Islet precursor cell (in vitro differentiated cells): ENCODE measurements around the gene BSG.
"Not testable (repeated sequence)": the region's sequence is repeated elsewhere in the genome, so short reads cannot be mapped to it uniquely, and the experiment has no call there.

Experiments used
- DNase-seq: peaks from one replicate; pipeline ENCODE4 v3.0.0-alpha.2; 2018

BSG gene

GRCh38 chr19:621191-621590, 48.8 kb downstream of the BSG start:
- DNase-seq = not testable (repeated sequence)

DNA sequence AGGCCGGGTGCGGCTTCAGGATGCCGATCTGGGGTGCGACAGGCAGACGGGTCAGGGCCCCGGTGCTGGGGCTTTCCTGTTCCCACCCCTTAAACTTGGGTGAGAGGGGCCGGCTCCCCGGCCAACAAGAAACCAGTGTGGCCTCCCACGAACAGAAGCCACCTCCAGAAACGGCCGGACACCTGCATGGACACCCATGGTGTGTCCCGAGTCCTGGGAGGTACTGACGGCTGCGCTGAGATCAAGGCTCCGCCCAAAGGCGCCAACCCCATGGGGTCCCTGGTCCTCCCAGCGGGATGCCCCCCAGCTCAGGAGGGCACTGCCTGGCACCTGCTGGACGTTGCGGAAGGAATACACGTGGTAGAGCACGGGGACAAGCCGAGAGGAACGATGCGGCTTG, 49.4 kb downstream of the BSG start:
- peak; percentile 43 for DNase-seq

DNA sequence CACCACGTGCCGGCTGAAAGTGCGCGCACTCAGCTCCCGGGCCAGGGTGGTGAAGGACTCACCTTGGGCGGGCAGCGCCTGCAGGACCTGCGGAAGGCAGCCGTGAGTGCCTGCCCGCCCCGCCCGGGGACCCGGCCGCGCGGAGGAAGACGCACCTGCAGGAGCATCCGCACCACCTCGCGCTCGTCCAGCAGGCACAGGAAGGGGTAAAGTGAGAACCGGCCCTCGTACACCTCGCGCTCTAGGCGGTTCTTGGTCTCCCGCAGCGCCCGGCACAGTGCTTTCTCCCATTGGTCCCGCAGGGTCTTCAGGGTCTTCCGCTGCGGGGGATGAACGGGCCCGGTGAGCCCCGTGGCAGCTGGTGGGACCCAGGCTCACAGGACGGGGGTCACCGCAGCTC, 50.3 kb downstream of the BSG start:
- DNase-seq = peak; percentile 46

DNA sequence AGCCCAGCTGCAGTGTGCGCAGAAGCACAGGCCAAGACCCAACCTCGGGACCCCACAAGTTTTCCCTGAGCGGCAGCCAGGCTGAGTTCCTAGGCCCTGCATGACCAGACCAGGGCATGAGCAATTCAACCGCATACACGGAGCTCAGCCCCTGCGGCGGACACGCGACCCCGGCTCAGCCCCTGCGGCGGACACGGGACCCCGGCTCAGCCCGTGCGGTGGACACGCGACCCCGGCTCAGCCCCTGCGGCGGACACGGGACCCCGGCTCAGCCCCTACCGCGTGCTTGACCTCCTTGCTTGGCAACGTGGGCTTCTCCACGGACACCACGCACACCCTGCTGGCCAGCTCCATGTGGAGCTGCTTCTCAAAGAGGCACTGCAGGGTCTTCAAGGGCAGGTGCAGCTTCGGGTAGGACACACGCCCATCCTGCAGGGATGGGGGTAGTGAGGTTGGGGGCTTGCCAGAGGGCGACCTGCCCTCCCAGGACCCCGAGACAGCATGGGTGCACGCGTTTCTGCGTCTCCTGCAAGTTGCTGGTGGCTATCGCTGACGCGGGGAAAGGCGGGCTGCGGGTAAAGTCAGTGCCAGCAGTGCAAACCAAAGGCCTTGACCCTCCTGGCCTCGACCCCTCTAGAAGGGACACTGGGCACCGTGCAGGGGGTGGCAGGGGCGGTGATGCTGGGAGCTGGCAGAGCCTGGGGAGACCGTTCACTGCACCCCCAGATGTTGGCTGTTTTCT, 51.0 kb downstream of the BSG start:
- DNase-seq = no peak

- peak; percentile 56 for DNase-seq
These were observed 51.6 kb downstream of the BSG start for GRCh38 chr19:623974-624373.

DNA sequence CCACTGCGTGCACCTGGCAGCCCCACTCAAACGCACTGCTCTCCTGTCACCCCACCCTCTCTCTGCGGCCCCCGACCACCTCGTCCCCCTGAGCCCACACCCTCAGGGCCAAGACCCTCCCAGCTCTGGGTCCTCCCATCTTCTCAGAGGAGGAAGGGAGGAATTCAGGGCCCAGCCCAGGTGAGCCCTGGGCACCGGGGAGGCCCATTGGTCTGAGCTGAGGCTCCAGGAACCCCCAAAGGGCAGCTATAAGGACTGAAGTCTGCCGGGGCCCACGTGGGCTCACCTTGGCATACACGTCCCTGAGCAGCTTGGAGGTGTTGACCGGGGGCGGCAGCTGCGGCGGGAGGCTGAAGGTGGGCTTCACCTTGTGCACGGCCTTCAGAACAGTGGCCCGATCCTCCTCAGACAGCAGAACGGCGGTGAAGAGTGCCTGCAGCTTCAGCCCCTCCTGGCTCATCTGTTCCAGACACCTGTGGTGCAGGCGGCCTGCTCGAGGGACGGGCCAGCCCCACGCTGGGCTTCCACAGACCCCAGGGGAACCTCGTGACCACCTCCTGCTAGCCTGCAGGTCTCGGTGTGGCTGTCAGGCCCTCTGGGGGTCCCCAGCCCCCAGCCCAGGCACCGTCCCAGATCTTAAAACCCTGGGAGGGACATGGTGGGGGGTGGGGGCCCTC, 52.2 kb downstream of the BSG start:
- no peak for DNase-seq

- DNase-seq = no peak
These were observed 52.9 kb downstream of the BSG start for GRCh38 chr19:625257-625656.

GRCh38 chr19:626566-626965, 54.2 kb downstream of the BSG start:
- not testable (repeated sequence) for DNase-seq

GRCh38 chr19:628168-628567, 55.8 kb downstream of the BSG start:
- DNase-seq = no peak

DNA sequence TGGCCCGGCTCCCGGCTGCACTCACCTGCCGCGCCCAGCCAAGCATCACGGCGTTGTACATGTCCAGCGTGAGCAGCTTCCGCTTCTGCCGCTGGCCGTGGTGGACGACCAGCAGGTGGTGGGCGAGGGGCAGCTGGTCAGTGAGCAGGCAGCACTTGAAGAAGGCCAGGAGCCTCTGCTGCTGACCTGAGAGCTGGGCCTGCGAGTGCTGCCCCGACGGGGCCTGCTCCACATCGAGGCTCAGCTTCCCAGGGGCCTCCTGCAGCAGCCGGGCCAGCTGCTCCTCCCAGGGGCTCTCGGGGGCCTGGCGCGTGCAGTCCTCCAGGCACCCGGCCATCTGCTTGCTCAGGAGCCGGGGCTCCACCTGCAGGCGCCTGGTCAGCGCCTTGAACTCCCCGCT, 57.1 kb downstream of the BSG start:
- not testable (repeated sequence) for DNase-seq

- no peak for DNase-seq
These were observed 57.7 kb downstream of the BSG start for GRCh38 chr19:629961-630714.

DNA sequence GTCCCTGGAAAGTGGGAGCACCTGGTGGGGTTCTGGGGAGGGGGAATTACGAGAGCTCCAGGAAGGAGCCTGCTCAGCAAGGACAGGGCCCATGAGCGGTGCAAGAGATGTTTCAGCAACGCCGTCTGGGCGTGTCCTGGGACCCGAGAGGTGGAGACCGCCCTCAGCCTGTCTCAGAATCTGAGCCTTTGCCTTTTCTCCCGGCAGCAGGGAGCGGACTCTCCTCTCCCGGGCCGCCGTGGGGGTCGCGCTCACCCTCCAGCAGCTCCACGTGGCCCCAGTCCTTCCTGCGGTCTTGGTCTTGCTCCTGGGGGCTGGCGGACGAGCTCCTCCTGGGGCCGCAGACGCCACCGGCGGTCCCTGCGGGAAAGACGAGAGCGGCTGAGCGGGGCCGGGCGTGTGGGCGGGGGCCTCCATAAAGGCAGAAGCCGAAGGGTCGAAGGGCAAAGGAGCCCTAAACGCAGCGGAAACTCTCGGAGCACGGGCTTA, 60.2 kb downstream of the BSG start:
- peak; percentile 86 for DNase-seq
